Peyer's patch (tissue), 4 donors: ENCODE measurements around the gene TRPM3.

Source experiments
- CTCF ChIP-seq, 6 experiments: fragments of 450-650 bp in 4 of 6; fragments of 200-600 bp in 2 of 6; sonication (generic) in 1 of 6; IDR thresholded peaks; one replicate each; pipeline ENCODE4 v1.5.1; 2017 to 2019; ENCODE audit warnings: antibody characterized with exemption in 6 of 6, mild to moderate bottlenecking in 3 of 6, moderate library complexity in 1 of 6
- POLR2A ChIP-seq, 2 donors: fragments of 450-650 bp; IDR thresholded peaks; one replicate each; pipeline ENCODE4 v1.5.1; 2017; ENCODE audit warnings: antibody characterized with exemption in 2 of 2, mild to moderate bottlenecking in 2 of 2, moderate library complexity in 2 of 2

GRCh38 chr9:70567511-70567910 lies 553.9 kb downstream of the TRPM3 start:
- TF ChIP-seq CTCF (IDR thresholded peaks at IDR 0.05) = no peak
- no peak for TF ChIP-seq POLR2A (IDR thresholded peaks at IDR 0.05)
